SJSA1 (cell line): ENCODE results near the gene TRPM2. TPM values are rescaled to one million over a fixed set of nuclear protein-coding genes. Genes with fewer than 3 reads are reported as not detected.

ENCODE experiments used
- DNase-seq, 2 experiments: peaks; one replicate each; pipeline ENCODE4 v3.0.0-alpha.2; 2015 to 2020; ENCODE audit warnings: low spot score in 2 of 2, low read depth in 1 of 2
- H3K27ac ChIP-seq: fragments of 250-450 bp; sonication (Bioruptor Pico); 2 replicates; pipeline ENCODE4 v1.5.1; 2020; ENCODE audit warnings: mild to moderate bottlenecking, moderate library complexity
- H3K27me3 ChIP-seq: fragments of 250-450 bp; sonication (Bioruptor Pico); replicated peaks from 2 replicates; pipeline ENCODE4 v1.5.1; 2020; ENCODE audit warnings: mild to moderate bottlenecking, moderate library complexity
- H3K36me3 ChIP-seq: fragments of 250-450 bp; sonication (Bioruptor Pico); 2 replicates; pipeline ENCODE4 v1.5.1; 2020; ENCODE audit warnings: mild to moderate bottlenecking
- H3K4me1 ChIP-seq: fragments of 250-450 bp; sonication (Bioruptor Pico); replicated peaks from 2 replicates; pipeline ENCODE4 v1.6.1; 2021; ENCODE audit warnings: mild to moderate bottlenecking
- H3K4me3 ChIP-seq: fragments of 250-450 bp; sonication (Bioruptor Pico); 2 replicates; pipeline ENCODE4 v1.5.1; 2020; ENCODE audit warnings: mild to moderate bottlenecking
- H3K9me3 ChIP-seq: fragments of 250-450 bp; sonication (Bioruptor Pico); replicated peaks from 2 replicates; pipeline ENCODE4 v1.5.1; 2020; ENCODE audit warnings: mild to moderate bottlenecking
- total RNA-seq: library from RNA; depleted of rRNA; stranded (reverse); fragments of >200 nt; shearing (Covaris generic); gene quantifications from 2 replicates; pipeline ENCODE4 v1.2.3, GENCODE V29; 2014

Gene TRPM2
- total RNA-seq, 1 experiment from 2014 or later, result 16.1 TPM

DNA sequence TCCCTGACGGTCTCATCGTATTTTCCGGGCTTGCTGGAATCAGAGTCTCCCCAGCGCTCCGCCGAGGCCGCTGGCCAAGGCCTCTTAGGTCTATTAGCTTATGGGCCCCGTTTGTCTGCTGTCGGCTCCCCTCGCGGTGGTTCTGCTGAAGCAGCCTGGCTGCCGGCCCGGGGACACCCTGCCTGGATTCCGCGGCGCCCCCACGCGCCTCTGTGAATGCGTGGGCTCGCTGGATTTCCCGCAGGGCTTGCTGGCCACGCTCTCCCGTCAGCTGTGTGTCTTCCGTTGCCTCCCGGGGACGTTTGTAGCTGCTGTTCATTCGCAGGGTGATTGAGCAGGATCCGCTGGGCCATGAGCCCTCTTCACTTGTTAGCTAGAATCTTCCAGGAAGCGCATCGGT lies 110.3 kb downstream of the TRPM2 start:
- Histone ChIP-seq H3K9me3 (no peaks in the 10 kb centered on the region), H3K4me3 (no peak overlapping the region), H3K4me1 (no peaks in the 10 kb centered on the region), H3K36me3 (no peaks in the 10 kb centered on the region), H3K27me3 (no peaks in the 10 kb centered on the region), H3K27ac (no peak overlapping the region)
- DNase-seq, result no peak

DNA sequence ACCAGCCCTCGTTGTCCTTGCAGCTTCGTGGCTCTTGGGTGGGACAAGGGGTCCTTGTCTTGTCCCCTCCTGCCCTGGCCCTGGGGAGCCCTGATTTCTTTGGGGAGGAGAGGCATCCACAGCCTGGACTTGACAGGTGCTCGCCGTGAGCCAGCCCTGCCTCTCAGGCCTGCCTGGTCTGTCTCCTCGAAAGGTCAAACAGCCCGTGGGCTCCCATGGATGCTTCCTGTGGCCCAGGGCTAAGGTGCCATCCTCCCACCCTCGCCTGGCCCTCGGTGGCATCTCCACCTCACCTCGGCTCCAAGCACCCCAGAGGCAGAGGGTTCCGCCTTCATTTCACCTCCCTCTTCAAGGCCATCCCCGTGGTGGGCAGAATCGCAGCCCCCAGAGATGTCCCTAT lies 110.9 kb downstream of the TRPM2 start:
- H3K4me3 ChIP-seq, result no peak overlapping the region
- no peaks in the 10 kb centered on the region for H3K36me3 ChIP-seq
- H3K27me3 ChIP-seq, result no peaks in the 10 kb centered on the region
- no peaks in the 10 kb centered on the region for H3K9me3 ChIP-seq
- no peak for DNase-seq
- H3K27ac ChIP-seq, result no peak overlapping the region
- H3K4me1 ChIP-seq, result no peaks in the 10 kb centered on the region

DNA sequence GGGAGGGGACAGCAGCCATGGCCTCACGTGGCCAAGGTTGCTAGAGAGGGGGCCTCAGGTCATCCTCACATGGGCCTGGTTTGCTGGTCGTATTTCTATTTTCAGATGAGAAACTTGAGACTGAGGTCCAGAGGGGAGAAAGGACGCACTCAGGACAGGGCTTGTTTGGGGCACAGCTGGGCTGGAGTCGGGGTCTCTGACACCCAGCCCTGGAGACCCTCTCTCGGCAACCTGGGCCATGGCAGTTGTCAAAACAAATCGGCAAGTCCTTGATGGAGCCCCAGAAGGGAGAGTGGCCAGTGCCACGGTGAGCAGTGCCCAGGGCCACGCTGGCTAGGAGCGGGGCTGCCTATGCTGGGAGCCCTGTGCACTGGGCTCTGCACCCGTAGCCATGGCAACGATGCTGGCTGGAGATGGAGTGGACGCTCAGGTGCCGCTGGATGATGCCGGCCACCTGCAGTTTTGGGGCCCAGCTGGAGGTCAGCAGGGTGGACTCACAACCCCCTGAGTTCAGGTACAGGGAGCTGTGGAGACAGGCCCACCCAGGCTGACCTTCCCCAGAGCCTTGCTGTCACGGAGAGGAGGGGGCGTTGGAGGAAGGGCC lies 113.0 kb downstream of the TRPM2 start:
- H3K4me1 ChIP-seq, result no peaks in the 10 kb centered on the region
- H3K36me3 ChIP-seq, result no peaks in the 10 kb centered on the region
- H3K9me3 ChIP-seq, result no peaks in the 10 kb centered on the region
- no peak for DNase-seq
- H3K27me3 ChIP-seq, result no peaks in the 10 kb centered on the region
- no peak overlapping the region for H3K27ac ChIP-seq
- H3K4me3 ChIP-seq, result no peak overlapping the region

DNA sequence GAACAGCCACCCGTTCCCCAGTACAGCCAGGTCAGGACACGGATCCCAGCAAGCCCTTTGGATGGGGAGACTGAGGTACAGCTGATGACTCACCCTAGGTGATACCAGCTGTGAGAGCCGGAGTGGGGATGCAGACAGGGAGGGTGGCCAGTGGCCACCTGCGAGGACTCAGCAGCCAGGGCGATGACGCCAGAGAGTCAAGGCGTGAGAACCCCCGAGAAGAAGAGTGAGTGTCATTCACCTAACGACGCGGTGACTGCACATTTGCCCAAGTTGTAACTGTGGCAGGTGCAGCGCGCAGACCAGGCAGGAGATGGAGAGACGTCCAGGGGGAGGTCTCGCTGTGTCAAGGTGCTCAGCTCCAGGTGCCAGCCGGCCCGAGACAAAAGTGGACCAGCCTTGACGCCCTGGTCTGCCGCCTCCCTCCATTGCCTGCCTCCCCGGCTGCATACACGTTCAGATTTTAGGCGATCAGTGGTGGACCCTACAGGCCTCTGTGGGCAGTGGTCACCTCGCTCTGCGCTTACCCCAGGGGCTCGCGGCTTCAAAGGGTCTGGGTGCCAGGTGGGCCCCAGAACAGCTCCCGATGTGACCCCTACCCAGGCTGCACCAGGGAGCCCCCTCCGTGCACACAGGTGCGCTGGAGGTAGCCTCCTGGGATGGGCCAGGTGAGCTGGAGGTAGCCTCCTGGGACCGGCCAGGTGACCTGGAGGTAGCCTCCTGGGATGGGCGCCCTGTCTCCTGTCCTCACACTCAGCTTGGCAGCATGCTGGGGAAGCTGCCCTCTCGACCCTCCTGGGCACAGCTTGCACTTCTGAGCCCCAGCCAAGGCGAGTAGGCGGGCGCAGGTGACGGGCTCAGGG lies 113.8 kb downstream of the TRPM2 start:
- DNase-seq, result no peak
- H3K9me3 ChIP-seq, result no peaks in the 10 kb centered on the region
- no peak overlapping the region for H3K4me3 ChIP-seq
- H3K27ac ChIP-seq, result no peak overlapping the region
- no peaks in the 10 kb centered on the region for H3K4me1 ChIP-seq
- no peaks in the 10 kb centered on the region; the same call in 1 of the 2 replicates for H3K27me3 ChIP-seq
- no peaks in the 10 kb centered on the region for H3K36me3 ChIP-seq

DNA sequence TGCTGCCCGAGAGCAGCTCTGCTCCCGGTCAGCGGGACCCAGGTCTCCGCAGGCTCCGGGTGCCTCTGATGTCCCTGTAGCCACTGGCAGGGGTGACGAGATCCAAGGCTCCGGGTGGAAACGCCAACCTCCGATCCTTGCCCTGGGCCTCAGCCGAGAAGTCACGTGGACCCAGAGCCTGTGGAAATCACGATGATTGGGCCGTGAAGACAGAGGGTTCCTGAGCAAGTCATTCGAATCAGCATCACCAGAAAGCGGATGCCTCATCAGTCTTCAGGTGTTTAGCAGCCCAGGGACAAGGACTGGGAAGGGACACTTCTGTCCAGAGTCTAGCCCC lies 114.4 kb downstream of the TRPM2 start:
- DNase-seq, result no peak
- Histone ChIP-seq H3K36me3 (no peaks in the 10 kb centered on the region), H3K4me1 (no peaks in the 10 kb centered on the region), H3K27ac (no peak overlapping the region), H3K4me3 (no peak overlapping the region), H3K27me3 (no peaks in the 10 kb centered on the region; the same call in 1 of the 2 replicates), H3K9me3 (no peaks in the 10 kb centered on the region)

DNA sequence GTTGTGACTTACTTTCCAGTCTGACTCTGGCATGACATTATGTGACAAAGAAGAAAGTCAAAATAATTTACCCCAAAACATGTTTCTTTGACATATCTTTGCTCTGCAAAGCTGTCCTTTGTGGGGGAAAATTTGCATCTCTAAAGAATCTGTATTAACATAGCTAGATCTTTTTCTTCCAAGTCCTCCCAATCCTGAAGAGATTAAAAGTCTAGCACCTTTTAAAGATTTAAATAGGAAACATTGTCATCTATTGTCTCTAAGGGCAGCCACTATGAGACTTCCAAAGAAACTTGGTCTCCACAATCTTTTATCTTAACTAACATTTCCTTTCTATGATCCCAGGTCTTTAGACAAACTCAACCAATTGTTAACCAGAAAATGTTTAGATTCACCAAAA lies 117.9 kb downstream of the TRPM2 start:
- H3K36me3 ChIP-seq, result no peaks in the 10 kb centered on the region
- no peaks in the 10 kb centered on the region for H3K4me1 ChIP-seq
- H3K27ac ChIP-seq, result no peak overlapping the region
- H3K27me3 ChIP-seq, result no peaks in the 10 kb centered on the region; the same call in 1 of the 2 replicates
- no peak overlapping the region for H3K4me3 ChIP-seq
- H3K9me3 ChIP-seq, result no peaks in the 10 kb centered on the region
- no peak for DNase-seq

DNA sequence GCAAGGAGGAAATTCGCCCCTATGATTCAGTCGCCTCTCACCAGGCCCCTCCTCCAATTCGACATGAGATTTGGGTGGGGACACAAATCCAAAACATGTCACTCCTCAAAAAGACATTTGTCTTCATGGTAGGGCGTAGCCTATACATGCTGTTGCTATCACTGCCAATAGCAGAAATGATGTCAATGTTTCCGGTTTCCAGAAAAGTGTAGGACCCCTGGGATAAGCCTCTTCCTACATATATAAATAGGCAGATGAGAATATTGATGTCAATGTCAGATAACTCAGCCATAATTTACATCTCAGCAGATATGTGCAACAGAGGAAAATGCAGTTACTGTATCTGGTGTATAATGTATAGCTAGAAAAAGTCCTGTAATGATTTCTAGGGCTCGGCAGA lies 118.6 kb downstream of the TRPM2 start:
- Histone ChIP-seq H3K4me3 (no peak overlapping the region), H3K27me3 (no peaks in the 10 kb centered on the region; the same call in 1 of the 2 replicates), H3K27ac (no peak overlapping the region), H3K36me3 (no peaks in the 10 kb centered on the region), H3K4me1 (no peaks in the 10 kb centered on the region), H3K9me3 (no peaks in the 10 kb centered on the region)
- no peak for DNase-seq

DNA sequence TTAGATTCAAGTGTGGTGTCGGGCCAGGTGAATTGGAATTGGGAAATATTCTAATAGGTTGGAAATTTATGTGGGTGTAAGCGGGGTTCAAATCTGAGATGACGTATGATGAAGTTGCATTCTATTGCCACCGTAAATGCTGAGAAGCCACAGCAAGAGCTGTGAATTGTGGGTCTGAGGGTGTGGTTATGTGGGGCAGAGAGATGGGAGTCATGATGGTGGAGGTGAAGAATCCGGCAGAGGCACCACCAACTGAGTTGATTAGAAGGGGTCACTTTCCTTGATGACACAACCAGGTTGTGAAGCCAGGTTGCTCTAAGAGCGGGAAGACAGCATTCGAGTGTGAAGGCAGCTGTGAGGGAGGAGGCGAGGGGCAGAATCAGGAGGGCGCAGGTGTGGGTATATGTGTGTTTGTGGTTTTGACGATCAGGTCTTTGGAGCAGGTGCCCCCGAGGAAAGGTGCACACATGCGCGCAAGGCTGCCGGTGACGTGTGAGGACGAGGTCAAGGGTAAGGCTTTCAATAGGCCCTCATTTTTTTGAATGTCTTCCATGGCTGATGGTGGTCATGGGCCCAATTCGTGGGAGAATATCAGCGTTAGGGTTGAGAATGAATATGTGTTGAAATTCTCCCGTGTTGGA lies 120.6 kb downstream of the TRPM2 start:
- Histone ChIP-seq H3K4me1 (no peaks in the 10 kb centered on the region), H3K4me3 (no peak overlapping the region), H3K9me3 (no peaks in the 10 kb centered on the region), H3K27ac (no peak overlapping the region), H3K36me3 (no peaks in the 10 kb centered on the region), H3K27me3 (no peaks in the 10 kb centered on the region; the same call in 1 of the 2 replicates)
- DNase-seq, result no peak

DNA sequence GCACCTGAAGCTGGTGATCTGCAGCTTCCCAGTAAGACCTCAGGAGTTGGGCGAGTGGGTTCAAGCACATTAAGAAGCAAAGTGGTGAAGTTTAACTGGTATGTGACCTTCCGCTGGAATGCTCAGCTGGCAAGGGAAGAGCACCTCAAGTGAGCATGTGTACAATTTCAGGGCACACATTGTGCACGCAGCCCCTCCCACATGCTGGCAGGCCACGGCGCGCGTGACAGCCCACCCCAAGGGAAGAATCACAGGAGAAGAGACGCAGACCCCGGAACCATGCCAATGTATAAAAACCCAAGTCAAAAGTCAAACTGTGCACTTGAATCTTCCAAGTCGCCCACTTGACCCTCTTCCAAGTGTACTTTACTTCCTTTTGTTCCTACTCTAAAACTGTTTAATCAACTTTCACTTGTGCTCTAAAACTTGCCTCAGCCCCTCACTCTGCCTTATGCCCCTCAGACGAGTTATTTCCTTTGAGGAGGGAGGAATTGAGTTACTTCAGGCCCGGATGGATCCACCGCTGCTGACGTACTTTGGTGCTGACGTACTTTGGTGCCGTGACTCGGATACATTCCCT lies 121.9 kb downstream of the TRPM2 start:
- H3K27me3 ChIP-seq, result no peaks in the 10 kb centered on the region; the same call in 1 of the 2 replicates
- H3K4me1 ChIP-seq, result no peaks in the 10 kb centered on the region
- no peak for DNase-seq
- H3K36me3 ChIP-seq, result no peaks in the 10 kb centered on the region
- H3K27ac ChIP-seq, result no peak overlapping the region
- H3K9me3 ChIP-seq, result no peaks in the 10 kb centered on the region
- no peak overlapping the region for H3K4me3 ChIP-seq

DNA sequence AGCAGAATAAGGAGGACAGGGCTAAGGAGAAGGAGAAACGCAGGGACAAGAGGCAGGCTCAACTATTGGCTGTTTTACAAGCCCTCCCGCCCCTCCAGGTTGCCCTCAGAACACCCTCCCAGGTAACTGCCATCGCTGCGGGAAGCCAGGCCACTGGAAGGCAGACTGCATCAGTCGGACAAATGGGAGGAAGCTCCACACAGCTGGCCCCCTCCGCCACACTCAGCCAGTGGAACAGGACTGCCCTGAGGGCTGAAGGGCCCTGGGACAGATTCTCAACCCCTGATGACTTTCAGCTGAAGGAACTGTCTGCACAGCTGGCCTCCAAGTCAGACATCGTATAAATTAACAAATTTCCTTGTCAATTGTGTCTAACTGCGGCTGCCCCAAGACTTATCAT lies 123.7 kb downstream of the TRPM2 start:
- H3K9me3 ChIP-seq, result no peaks in the 10 kb centered on the region
- no peak overlapping the region for H3K27ac ChIP-seq
- DNase-seq, result no peak
- no peak overlapping the region for H3K4me3 ChIP-seq
- no peaks in the 10 kb centered on the region for H3K36me3 ChIP-seq
- no peaks in the 10 kb centered on the region; the same call in 1 of the 2 replicates for H3K27me3 ChIP-seq
- H3K4me1 ChIP-seq, result no peaks in the 10 kb centered on the region

DNA sequence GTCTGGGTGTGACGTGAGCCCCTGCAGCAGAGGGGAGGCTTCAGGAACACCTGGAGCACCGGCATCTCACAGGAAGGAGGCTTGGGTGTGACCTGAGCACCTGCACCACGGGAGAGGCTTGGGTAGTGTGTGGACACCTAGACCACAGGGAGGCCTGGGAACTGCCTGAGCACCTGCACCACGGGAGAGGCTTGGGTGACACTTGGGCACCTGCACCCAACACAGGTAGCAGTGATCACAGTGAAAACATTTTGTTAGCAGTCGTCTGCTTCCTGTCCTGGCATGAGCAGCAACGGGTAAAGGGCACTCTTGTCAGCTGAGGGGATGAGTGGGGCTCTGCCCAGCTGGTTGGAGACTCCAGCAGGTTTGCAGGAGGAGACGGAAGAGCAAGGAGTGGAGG lies 124.3 kb downstream of the TRPM2 start:
- no peaks in the 10 kb centered on the region for H3K9me3 ChIP-seq
- no peaks in the 10 kb centered on the region for H3K27me3 ChIP-seq
- no peaks in the 10 kb centered on the region for H3K36me3 ChIP-seq
- no peak for DNase-seq
- H3K4me1 ChIP-seq, result no peaks in the 10 kb centered on the region
- no peak overlapping the region for H3K27ac ChIP-seq
- no peak overlapping the region for H3K4me3 ChIP-seq

DNA sequence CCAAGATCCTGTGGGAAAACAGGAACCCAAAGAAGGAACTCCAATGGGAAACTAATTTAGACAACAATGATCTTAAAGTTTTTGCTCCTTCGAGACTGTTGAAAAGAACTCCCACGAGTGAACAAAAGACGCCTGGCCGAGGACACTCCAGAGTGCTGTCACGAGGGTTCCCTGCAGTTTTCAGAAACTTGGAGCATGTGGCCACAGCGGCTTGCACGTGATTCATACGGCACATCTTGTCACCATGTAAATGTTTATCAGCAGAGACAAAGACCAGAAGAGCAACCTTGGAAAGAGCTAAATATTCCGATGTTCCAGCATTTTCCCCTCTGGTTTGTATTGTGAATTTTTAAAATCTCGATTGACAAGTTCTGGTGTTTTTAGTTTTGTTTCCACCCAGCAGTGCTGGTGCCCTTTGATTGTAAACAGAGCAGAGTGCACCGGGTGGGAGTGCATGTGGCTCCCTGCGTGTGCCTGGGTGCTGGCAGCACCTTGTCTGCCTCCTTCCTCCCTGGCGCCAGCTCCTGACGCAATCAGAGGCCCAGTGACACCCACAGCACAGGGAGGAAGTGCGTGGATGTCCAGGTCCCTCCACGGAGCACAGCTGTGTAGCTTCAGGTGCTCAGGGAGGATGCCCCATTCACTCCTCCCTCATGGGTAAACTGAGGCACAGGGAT lies 124.8 kb downstream of the TRPM2 start:
- H3K36me3 ChIP-seq, result no peaks in the 10 kb centered on the region
- DNase-seq, result no peak
- H3K9me3 ChIP-seq, result no peaks in the 10 kb centered on the region
- no peaks in the 10 kb centered on the region for H3K27me3 ChIP-seq
- H3K27ac ChIP-seq, result no peak overlapping the region
- H3K4me3 ChIP-seq, result no peak overlapping the region
- no peaks in the 10 kb centered on the region for H3K4me1 ChIP-seq

DNA sequence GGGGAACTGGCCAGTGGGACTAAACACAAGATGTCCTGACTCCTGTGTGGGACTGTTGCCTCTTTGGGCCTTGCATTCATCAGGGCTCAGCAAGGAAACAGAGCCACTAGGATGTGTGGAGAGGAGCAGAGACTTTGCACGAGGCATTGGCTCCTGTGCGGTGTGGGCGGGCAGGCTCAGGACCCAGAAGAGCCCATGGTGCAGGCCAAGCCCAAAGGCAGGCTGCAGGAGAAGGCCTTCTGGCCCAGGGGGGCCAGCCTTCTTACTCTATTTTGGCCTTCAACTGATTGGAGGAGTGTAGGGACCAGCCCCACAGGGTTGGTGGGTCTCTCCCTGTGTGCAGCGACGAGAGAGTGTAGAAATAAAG lies 125.4 kb downstream of the TRPM2 start:
- Histone ChIP-seq H3K36me3 (no peaks in the 10 kb centered on the region), H3K27ac (no peak overlapping the region), H3K4me3 (no peak overlapping the region), H3K9me3 (no peaks in the 10 kb centered on the region), H3K4me1 (no peaks in the 10 kb centered on the region), H3K27me3 (no peaks in the 10 kb centered on the region)
- no peak for DNase-seq
